Testis (tissue), 2 donors: ENCODE data around the gene GAL3ST3.

Source experiments
- CTCF ChIP-seq, 3 experiments: fragments of 450-650 bp in 2 of 3; fragments of 200-600 bp in 1 of 3; sonication (generic) in 1 of 3; IDR thresholded peaks; one replicate each; pipeline ENCODE4 v1.5.1; 2016 to 2019; ENCODE audit warnings: antibody characterized with exemption in 3 of 3, mild to moderate bottlenecking in 2 of 3, moderate library complexity in 1 of 3
- POLR2A ChIP-seq: fragments of 450-650 bp; IDR thresholded peaks from one replicate; pipeline ENCODE4 v1.6.1; 2017; ENCODE audit warnings: antibody characterized with exemption, mild to moderate bottlenecking, moderate library complexity

DNA sequence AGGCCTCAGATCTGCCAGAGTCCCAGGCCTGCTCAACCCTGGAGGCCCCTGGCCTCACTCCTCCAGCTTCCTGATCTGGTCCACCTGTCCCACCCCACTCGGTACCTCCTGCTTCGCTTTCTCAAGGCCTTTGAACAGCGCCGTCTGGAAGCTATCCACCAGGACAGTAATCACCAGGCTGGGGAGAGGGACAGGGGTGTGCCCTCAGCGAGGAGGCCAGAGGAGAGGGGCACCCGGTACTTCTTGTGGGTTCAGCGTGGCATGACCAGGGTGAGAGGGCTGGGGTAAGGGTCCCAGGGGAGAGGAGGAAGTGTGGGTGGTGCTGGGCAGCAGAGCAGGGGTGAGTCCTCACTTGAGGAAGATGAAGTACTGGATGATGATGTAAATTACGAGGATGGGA lies 28.7 kb downstream of the GAL3ST3 start:
- TF ChIP-seq CTCF (IDR thresholded peaks at IDR 0.05) (no peak), POLR2A (no peak)
